Astrocyte (in vitro differentiated cells and primary cell): ENCODE results near the gene C2orf76. TPM values are rescaled to one million over a fixed set of nuclear protein-coding genes. Genes with fewer than 3 reads are reported as not detected.

Source experiments
- DNase-seq: peaks from one replicate; pipeline ENCODE4 v3.0.0-alpha.2; 2010; ENCODE audit warnings: low read depth
- FAIRE-seq: peaks from 2 replicates; lab custom pipeline; 2011; peaks lifted over from hg19 to GRCh38; lab: Jason Lieb, UNC
- H2AFZ ChIP-seq: 2 replicates; pipeline ENCODE4 v1.6.0; 2012; ENCODE audit warnings: low read depth, low read length, inconsistent platforms
- H3K27ac ChIP-seq: 2 replicates; pipeline ENCODE4 v1.5.1; 2011; ENCODE audit warnings: low read depth, low read length, inconsistent platforms
- H3K27me3 ChIP-seq: 2 replicates; pipeline ENCODE4 v1.6.0; 2011; ENCODE audit warnings: low read length, inconsistent platforms; ENCODE audit not compliant: insufficient read depth
- H3K36me3 ChIP-seq: 2 replicates; pipeline ENCODE4 v1.5.1; 2011; ENCODE audit warnings: low read length, inconsistent platforms; ENCODE audit not compliant: insufficient read depth
- H3K4me1 ChIP-seq: 2 replicates; pipeline ENCODE4 v1.5.1; 2011; ENCODE audit warnings: low read length, inconsistent platforms; ENCODE audit not compliant: insufficient read depth
- H3K4me2 ChIP-seq: 2 replicates; pipeline ENCODE4 v1.6.0; 2012; ENCODE audit warnings: low read length, inconsistent platforms
- H3K4me3 ChIP-seq: 2 replicates; pipeline ENCODE4 v1.5.1; 2011; ENCODE audit warnings: low read depth, mild to moderate bottlenecking, low read length, inconsistent platforms; ENCODE audit not compliant: insufficient read depth
- H3K79me2 ChIP-seq: 2 replicates; pipeline ENCODE4 v1.6.0; 2012; ENCODE audit warnings: mild to moderate bottlenecking, low read length, inconsistent platforms; ENCODE audit not compliant: insufficient read depth
- H3K9ac ChIP-seq: 2 replicates; pipeline ENCODE4 v1.6.0; 2012; ENCODE audit warnings: mild to moderate bottlenecking, low read length, inconsistent platforms
- H3K9me3 ChIP-seq: 2 replicates; pipeline ENCODE4 v1.5.1; 2012; ENCODE audit warnings: low read depth, mild to moderate bottlenecking, low read length, inconsistent platforms; ENCODE audit not compliant: insufficient read depth
- H4K20me1 ChIP-seq: 2 replicates; pipeline ENCODE4 v1.6.0; 2012; ENCODE audit warnings: low read length, inconsistent platforms; ENCODE audit not compliant: insufficient read depth
- H3K27ac Mint-ChIP-seq: one replicate; pipeline ENCODE4 v1.8.0; 2021; ENCODE audit warnings: mild to moderate bottlenecking, mixed read lengths; ENCODE audit not compliant: unreplicated experiment
- H3K27me3 Mint-ChIP-seq: one replicate; pipeline ENCODE4 v1.8.0; 2021; ENCODE audit warnings: low read depth, mixed read lengths; ENCODE audit not compliant: unreplicated experiment
- H3K36me3 Mint-ChIP-seq: one replicate; pipeline ENCODE4 v1.8.0; 2021; ENCODE audit warnings: low read depth, mixed read lengths; ENCODE audit not compliant: unreplicated experiment
- H3K4me1 Mint-ChIP-seq: one replicate; pipeline ENCODE4 v1.8.0; 2021; ENCODE audit warnings: low read depth, mixed read lengths; ENCODE audit not compliant: unreplicated experiment
- H3K4me3 Mint-ChIP-seq: one replicate; pipeline ENCODE4 v1.8.0; 2021; ENCODE audit warnings: mild to moderate bottlenecking, moderate library complexity, mixed read lengths; ENCODE audit not compliant: unreplicated experiment
- H3K9me3 Mint-ChIP-seq: one replicate; pipeline ENCODE4 v1.8.0; 2021; ENCODE audit warnings: mild to moderate bottlenecking, mixed read lengths; ENCODE audit not compliant: unreplicated experiment
- EZH2 ChIP-seq: IDR thresholded peaks from 2 replicates; pipeline ENCODE4 v1.6.1; 2012; ENCODE audit warnings: mild to moderate bottlenecking, low read length, inconsistent platforms; ENCODE audit not compliant: insufficient read depth
- total RNA-seq: library from RNA; stranded (reverse); gene quantifications from 2 replicates; pipeline ENCODE4 v1.2.1, GENCODE V29; 2021
- TF ChIP-seq, protein P1 (sequence below): IDR thresholded peaks from 2 replicates; pipeline ENCODE4 v1.5.1; 2011; ENCODE audit warnings: low read depth, mild to moderate bottlenecking, inconsistent platforms, low read length, moderate library complexity; ENCODE audit not compliant: insufficient read depth

Gene C2orf76
- total RNA-seq, 1 donor from 2014 or later: 9.2 TPM

DNA sequence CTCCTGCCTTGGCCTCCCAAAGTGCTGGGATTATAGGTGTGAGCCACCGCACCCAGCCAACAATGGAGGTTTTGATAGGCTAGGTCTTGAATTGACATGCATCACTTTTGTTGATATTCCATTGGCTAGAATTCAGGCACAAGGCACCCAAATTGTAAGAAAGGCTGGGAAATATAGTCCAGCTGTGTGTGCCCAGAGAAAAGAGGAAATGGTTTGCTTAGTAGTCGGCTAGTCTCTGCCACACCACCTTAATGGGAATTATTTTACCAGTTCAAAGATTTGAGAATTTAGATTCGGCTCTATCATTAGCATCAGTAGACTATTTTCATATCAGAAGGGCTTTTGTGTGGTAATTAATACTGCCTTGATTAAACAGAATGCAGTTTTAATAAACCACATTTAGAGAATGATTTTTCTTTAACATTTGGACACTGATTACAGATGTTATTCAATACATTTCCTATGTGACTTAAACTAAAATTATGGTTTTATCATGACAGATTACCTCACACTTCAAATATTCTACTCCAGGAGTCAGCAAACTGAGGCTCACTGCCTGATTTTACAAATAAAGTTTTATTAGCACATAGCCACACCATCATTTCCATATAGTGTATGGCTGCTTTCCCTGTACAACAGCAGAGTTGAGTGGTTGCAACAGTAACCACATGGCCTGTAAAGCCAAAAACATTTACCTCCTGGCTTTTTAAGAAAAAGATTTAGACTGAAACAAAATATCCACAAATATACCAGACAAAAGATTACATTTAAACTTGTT, 27.5 kb upstream of the C2orf76 start:
- Mint-ChIP-seq H3K27ac (no peak overlapping the region), H3K4me3 (no peak overlapping the region), H3K4me1 (peaks cover 11% of the 10 kb centered on the region), H3K36me3 (no peaks in the 10 kb centered on the region), H3K27me3 (peaks cover 8% of the 10 kb centered on the region), H3K9me3 (no peaks in the 10 kb centered on the region)
- TF ChIP-seq, protein P1, sequence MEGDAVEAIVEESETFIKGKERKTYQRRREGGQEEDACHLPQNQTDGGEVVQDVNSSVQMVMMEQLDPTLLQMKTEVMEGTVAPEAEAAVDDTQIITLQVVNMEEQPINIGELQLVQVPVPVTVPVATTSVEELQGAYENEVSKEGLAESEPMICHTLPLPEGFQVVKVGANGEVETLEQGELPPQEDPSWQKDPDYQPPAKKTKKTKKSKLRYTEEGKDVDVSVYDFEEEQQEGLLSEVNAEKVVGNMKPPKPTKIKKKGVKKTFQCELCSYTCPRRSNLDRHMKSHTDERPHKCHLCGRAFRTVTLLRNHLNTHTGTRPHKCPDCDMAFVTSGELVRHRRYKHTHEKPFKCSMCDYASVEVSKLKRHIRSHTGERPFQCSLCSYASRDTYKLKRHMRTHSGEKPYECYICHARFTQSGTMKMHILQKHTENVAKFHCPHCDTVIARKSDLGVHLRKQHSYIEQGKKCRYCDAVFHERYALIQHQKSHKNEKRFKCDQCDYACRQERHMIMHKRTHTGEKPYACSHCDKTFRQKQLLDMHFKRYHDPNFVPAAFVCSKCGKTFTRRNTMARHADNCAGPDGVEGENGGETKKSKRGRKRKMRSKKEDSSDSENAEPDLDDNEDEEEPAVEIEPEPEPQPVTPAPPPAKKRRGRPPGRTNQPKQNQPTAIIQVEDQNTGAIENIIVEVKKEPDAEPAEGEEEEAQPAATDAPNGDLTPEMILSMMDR: no peak
- TF ChIP-seq EZH2: no peak
- Histone ChIP-seq H3K27ac (no peak overlapping the region), H3K36me3 (no peaks in the 10 kb centered on the region), H3K27me3 (no peaks in the 10 kb centered on the region), H3K79me2 (no peaks in the 10 kb centered on the region), H3K4me3 (no peak overlapping the region), H3K4me1 (peaks cover 6% of the 10 kb centered on the region), H3K9me3 (no peaks in the 10 kb centered on the region), H4K20me1 (no peaks in the 10 kb centered on the region), H3K4me2 (no peak overlapping the region), H3K9ac (no peak overlapping the region), H2AFZ (no peak overlapping the region)
- no peak for DNase-seq
- FAIRE-seq: no peak

DNA sequence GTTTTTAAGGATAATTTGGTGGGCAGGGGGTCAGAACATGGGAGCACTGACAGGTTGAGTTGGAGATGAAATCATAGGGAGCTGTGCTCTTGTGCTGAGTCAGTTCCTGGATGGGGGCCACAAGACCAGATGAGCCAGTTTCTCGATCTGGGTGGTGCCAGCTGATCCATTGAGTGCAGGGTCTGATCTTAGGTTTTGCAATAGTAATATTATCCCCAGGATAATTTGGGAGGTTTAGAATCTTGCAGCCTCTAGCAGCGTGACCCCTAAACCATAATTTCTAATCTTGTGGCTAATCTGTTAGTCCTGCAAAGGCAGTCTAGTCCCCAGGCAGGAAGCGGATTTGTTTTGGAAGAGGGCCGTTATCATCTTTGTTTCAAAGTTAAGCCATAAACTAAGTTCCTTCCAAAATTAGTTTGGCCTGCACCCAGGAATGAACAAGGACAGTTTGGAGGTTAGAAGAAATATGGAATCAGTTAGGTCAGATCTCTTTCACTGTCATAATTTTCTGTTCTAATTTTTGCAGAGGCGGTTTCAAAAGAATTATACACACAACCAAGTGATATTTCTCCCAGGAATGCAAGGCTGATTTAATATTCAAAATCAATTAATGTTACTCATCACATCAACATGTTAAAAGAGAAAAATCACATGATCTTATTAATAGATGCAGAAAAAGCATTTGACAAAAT, 23.1 kb upstream of the C2orf76 start:
- Mint-ChIP-seq H3K9me3 (no peaks in the 10 kb centered on the region), H3K27me3 (no peaks in the 10 kb centered on the region), H3K4me3 (no peak overlapping the region), H3K4me1 (peaks cover 13% of the 10 kb centered on the region), H3K36me3 (no peaks in the 10 kb centered on the region), H3K27ac (no peak overlapping the region)
- DNase-seq (peak; percentile 56), FAIRE-seq (no peak)
- TF ChIP-seq, protein P1: no peak
- TF ChIP-seq EZH2: no peak
- H3K4me3 ChIP-seq: no peak overlapping the region
- H3K36me3 ChIP-seq: no peaks in the 10 kb centered on the region
- H3K9ac ChIP-seq: no peak overlapping the region
- H2AFZ ChIP-seq: no peak overlapping the region
- no peak overlapping the region for H3K27ac ChIP-seq
- H3K4me1 ChIP-seq: peaks cover 10% of the 10 kb centered on the region
- H3K27me3 ChIP-seq: no peaks in the 10 kb centered on the region
- H3K79me2 ChIP-seq: no peaks in the 10 kb centered on the region
- H3K4me2 ChIP-seq: peak overlapping the region; percentile 42
- no peaks in the 10 kb centered on the region for H3K9me3 ChIP-seq
- H4K20me1 ChIP-seq: no peaks in the 10 kb centered on the region
